DMS153 (cell line): ENCODE data around the gene PRKCSH.

Experiments
- DNase-seq: peaks from one replicate; lab custom pipeline; 2025; lab: John Stamatoyannopoulos, UW

Gene PRKCSH

DNA sequence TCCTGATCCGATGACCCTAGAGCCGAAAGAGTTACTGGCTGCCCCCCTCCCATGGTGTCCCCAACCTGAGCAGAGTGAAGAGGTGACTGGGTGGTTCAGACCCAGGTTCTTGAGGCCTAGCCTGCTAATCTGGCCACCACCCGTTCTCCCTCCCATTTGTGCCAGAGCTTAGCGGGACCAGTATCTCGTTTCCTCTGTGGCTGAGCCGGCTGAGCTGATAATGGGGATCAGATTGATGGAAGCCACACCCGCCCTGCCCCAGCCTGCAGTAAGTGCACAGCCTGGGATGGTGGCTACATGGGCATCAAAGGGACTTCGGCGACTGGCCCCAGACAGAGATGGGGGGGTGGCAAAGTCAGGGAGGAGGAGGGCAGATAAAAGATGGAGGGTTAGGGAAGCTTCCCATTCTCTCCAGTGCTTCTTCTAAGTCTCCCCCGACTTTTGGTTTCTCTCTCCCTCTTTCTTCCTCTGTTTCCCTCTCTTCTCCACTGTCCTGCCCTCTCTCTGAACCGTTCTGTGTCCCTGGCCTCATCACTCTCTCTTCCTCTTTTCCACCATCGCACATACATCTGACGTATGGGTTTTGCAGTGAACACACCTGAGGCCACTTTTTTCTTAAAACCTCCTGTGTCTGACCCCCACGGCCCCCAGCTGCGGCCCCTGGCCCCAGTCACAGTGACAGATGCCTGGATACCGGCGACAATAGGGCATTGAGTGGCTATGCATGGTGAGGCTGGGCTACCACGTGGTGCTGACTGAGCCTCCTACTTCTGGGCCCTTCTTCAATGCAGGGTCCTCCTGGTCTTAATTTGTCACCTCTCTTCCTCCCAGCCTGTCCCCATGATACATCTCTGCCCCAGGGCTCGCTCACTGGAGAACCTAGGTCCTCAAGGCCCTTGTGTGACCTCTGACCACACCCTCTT is 43.0 kb downstream of the PRKCSH start:
- DNase-seq = no peak

- peak; percentile 86 for DNase-seq
Measured at GRCh38 chr19:11479090-11479897, 43.9 kb downstream of the PRKCSH start.

DNA sequence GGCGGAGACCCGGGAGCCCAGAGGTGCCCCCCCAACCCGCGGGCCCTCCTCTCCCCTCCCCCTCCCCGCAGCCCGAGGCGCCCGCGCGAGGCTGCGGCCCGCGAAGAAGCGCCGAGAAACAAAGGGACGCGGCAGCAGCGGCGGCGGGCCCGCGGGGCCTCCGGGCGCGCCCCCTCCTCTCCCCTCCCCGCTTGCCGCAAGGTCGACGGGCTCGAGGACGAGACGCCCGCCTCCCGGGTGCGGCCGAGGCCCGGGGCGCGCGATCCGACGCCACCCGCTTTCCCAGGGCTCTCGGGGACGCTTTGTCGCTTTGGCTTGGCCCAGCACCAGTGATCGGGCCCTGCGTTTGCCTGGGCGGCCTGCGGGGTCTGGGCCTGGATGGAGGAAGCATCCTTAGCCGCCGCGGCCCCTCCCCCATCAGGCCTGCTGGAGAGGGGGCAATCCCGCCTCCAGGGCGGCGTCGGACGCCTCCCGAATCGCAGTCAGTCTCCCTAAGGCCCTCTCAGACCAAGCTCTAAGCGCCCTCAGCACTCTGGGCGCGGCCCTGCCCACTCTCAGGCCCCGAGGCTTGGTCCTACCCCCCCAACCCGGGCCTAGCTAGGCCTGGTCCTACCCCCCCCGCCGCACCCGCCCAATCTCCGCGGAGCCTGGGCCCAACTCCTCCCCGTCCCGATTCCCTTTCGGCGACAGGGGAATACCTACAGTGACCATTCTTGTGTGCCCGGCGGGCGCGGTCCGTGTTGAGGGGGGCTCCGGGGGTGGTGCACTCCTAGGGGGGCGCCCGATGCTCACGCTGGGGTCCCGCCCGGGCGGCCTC is 44.7 kb downstream of the PRKCSH start:
- peak; percentile 22 for DNase-seq

DNA sequence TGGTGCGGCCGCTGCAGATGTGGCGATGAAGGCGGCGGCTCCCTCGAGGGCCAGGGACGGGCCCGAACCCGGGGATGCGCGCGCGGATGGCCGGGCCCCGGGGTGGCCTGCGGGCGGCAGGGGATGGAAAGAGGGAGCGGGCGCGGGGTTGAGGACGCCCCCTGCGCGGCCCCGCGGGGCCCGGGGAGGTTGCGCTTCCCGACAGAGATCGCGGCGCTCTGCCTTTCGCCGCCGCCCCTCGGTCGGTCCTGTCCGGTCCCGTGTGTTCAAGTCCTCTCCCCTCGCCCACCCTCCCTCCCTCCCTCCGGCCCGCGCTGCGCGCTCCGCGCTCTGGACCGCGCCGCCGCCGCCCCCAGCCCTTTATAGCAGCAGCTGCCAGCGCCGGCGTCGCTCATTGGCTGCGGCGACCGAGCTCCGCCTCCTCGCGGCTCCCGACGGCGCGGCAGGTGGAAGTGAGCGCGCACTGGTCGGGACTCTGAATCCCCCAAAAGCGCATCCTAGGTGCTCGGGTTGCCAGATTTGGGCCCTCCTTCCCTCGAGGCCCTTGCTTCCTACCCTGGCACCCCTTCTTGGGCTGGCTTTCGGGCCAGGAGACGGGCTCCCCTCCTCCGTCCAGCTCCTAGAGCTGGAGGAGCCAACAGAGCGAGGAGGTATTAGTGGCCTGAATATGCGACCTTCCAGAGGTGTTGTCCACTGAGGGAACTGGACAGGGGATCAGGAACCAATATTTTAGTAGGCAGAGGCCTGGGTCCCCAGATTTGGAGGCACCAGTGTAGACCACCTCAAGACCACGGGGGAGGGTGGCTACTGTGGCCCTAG is 45.5 kb downstream of the PRKCSH start, which contains the start of gene ELAVL3:
ELAVL3 (minus strand) TSS at position 332 of the 819 bp plus-strand sequence. CDS start 438 bp downstream, outside the sequence.
- peak; percentile 48 for DNase-seq

- DNase-seq = peak; percentile 96
Measured at GRCh38 chr19:11481534-11482383, 46.3 kb downstream of the PRKCSH start.

GRCh38 chr19:11482384-11483050 is 47.1 kb downstream of the PRKCSH start:
- DNase-seq = peak; percentile 68

DNA sequence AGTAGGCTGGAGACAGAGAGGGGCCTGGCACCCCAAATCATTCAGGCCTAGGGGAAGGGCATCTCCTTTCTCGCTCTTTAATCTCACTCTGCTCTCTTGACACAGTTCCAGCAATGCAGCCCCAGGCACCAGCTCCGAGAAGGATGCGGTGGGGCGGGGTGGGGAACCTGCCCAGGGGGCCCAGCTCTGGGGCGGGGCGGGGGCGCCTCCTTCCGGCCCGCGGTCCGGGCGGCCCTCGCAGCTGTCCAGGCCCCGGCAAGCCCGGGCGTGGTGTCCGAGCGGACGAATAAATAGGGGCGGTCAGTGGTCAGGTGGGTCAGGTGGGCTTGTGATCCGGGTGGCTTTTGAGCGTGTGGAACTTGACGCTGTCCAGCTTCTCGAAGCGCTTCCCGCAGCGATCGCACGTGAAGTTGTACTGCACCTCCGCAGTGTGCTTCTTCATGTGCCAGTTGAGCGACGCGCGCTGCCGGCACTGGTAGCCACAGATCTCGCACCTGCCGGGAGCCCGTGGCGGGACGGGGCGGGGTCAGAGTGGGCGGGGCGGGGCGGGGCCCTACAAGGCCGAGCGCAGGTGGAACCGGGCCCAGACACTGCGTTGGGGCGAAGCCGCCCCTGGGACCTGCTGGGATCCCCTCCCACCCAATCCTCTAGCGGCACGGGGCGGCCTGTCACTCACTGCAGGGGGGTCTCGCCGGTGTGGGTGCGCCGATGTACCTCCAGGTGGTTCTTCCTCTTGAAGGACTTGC is 48.1 kb downstream of the PRKCSH start:
- DNase-seq = no peak

DNA sequence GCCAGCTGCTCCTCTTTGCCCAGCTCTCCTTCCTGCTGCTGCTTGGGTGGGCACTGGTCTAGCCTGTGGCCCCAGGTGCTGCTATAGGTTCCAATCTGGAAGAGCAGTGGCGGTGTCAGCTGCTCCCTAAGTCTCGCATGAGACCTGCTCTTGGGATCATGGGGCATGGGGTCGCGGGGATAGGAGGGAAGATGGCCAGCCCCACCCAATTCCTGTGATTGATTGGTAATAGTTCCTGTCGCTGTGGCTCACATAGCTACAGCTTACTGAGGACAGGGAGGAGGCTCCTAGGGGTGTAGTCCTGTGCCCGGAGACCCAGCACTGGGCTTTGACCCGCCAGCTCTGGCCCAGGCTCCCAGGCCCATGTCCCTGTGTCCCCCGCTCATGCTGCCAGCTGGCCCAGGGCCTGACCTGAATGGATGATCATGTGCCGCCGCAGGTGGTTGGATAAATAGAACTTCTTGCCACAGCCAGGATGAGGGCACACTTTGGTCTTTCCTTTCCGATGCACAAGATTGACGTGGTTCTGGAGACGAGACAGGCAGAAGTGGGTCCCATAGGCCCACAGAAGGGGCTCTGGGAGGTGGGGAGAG is 49.9 kb downstream of the PRKCSH start:
- DNase-seq = no peak

GRCh38 chr19:11486661-11487503 is 51.4 kb downstream of the PRKCSH start:
- DNase-seq = no peak

- no peak for DNase-seq
Measured at GRCh38 chr19:11489378-11489777, 53.9 kb downstream of the PRKCSH start.

DNA sequence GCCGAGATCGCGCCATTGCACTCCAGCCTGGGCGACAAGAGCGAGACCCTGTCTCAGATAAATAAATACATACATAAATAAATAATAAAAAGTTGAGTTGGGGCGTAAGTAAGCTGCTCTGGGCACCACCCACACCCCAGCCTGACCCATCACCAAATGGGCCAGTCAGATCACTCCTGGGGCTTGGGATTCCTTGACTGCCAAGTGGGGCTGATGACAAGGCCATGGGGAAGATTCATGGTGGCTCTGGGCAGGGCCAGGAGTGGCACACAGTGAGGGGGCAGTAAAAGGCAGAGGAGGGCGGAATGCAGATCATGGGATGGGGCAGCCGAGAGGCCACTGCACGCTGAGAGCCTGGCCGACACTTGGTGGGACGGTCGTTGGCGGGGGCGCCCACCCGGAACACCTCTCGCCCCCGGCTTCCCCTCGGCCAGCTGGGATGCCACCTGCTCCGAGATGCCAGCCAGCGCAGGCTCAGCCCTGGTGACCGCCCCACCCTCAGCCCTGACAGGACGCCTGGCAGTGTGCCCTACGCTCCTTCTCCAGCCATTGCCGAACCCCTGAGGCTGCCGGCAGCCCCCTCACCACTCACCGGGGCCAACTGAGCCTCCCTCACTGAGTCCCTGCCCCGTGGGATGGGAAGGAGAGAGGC is 59.3 kb downstream of the PRKCSH start:
- no peak for DNase-seq

DNA sequence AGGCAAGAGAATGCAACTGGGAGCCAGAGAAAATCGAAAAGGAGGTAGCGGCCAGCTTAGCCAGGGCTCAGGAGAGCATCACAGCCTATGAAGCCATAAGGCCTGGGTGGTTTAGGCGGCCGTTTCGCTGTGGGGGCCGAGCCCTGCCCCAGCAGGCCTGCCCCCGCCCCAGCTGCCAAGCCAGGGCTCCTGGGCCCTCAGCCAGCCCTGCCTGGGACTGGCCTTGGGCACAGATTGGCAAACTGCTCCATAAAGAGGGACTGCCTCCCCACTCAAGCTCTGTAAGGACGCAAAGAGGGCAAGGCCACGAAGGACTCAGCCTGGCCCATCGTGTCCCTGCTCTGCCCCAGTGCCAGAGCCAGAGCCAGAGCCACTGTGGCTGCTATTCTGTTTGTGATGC is 60.0 kb downstream of the PRKCSH start:
- no peak for DNase-seq

GRCh38 chr19:11495885-11496284 is 60.5 kb downstream of the PRKCSH start:
- no peak for DNase-seq

GRCh38 chr19:11496391-11497163 is 61.1 kb downstream of the PRKCSH start:
- peak; percentile 1 for DNase-seq

DNA sequence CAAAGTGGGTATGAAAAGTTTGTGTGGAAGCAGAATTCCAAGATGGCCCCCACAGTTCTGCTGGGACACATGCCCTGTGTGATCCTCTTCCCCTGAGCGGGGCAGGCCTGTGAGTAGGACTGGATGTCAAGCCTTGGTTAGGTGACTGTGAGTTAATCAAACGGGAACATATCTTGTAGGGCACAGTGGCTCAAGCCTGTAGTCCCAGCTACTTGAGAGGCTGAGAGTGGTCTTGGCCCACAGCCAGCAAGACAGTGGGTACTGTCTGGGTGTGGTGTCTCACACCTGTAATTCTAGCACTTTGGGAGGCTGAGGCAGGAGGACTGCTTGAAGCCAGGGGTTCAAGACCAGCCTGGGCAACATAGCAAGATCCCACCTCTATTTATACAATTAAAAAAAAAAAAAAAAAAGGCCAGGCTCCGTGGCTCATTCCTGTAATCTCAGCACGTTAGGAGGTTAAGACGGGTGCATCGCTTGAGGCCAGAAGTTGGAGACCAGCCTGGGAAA is 63.8 kb downstream of the PRKCSH start:
- DNase-seq = no peak

DNA sequence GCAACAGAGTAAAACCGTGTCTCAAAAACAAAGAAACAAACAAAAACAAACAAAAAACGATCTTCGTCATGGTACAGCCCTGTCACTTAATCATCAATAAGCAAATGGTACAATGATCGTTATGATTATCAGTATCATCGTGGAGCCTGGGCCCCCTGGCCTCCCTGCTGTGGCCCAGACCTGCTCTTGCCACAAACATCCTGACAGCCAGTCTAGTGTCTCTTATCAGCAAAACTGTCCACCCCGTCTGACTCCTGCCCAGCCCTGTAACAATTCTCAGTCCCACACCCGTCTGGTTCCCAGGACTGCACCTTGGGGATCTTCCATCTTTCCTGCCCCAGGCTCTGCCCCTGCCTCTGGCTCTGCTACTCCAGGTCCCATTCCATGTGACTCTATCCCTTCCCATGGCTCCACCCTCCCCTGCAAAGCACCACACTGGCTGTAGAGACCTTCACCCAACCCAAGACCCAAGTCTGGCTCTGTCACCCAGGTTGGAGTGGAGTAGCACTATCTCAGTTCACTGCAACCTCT is 64.5 kb downstream of the PRKCSH start:
- DNase-seq = no peak
